Subcutaneous adipose tissue (tissue), 4 donors: ENCODE measurements around the gene ANKS1A. TPM values are rescaled to one million over a fixed set of nuclear protein-coding genes. Genes with fewer than 3 reads are reported as not detected.

Experiments
- total RNA-seq, 4 donors: library from RNA; depleted of rRNA; stranded (reverse); fragments of >200 nt; gene quantifications; one replicate each; pipeline ENCODE4 v1.1.0, GENCODE V29; 2016
- TF ChIP-seq, protein P1 (sequence below): fragments of 450-650 bp; IDR thresholded peaks from one replicate; pipeline ENCODE4 v1.5.1; 2016; ENCODE audit warnings: low read depth, mild to moderate bottlenecking, control low read depth, antibody characterized with exemption, moderate library complexity

Gene ANKS1A
- total RNA-seq, 4 donors from 2014 or later = 11.6 to 31.3 (median 19.2) TPM

DNA sequence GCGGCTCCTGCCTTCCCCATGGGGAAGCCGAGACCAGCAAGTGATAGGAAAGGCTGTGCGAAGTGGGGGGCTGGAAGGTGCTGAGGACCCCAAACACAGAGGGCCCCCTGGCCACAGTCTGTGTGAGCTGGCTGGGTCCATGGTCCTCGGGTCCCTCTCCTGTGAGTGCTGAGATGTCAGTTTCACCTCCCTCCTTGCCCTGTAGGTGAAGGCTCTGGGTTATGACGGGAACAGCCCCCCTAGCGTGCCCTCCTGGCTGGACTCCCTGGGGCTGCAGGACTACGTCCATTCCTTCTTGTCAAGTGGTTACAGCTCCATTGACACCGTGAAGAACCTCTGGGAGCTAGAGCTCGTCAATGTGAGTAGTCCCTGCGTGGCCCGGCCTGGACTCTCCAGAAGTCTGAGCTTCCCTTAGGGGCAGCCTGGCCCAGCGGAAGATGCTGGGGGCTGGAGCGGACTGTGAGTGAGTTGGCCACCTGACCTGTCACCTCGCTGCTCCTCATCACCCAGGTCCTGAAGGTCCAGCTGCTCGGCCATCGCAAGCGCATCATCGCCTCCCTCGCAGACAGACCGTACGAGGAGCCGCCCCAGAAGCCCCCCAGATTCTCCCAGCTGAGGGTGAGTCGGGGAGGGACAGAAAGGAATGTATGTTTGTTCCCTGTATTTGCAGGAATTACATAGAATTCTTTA, 190.4 kb downstream of the ANKS1A start:
- TF ChIP-seq, protein P1, sequence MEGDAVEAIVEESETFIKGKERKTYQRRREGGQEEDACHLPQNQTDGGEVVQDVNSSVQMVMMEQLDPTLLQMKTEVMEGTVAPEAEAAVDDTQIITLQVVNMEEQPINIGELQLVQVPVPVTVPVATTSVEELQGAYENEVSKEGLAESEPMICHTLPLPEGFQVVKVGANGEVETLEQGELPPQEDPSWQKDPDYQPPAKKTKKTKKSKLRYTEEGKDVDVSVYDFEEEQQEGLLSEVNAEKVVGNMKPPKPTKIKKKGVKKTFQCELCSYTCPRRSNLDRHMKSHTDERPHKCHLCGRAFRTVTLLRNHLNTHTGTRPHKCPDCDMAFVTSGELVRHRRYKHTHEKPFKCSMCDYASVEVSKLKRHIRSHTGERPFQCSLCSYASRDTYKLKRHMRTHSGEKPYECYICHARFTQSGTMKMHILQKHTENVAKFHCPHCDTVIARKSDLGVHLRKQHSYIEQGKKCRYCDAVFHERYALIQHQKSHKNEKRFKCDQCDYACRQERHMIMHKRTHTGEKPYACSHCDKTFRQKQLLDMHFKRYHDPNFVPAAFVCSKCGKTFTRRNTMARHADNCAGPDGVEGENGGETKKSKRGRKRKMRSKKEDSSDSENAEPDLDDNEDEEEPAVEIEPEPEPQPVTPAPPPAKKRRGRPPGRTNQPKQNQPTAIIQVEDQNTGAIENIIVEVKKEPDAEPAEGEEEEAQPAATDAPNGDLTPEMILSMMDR = no peak

DNA sequence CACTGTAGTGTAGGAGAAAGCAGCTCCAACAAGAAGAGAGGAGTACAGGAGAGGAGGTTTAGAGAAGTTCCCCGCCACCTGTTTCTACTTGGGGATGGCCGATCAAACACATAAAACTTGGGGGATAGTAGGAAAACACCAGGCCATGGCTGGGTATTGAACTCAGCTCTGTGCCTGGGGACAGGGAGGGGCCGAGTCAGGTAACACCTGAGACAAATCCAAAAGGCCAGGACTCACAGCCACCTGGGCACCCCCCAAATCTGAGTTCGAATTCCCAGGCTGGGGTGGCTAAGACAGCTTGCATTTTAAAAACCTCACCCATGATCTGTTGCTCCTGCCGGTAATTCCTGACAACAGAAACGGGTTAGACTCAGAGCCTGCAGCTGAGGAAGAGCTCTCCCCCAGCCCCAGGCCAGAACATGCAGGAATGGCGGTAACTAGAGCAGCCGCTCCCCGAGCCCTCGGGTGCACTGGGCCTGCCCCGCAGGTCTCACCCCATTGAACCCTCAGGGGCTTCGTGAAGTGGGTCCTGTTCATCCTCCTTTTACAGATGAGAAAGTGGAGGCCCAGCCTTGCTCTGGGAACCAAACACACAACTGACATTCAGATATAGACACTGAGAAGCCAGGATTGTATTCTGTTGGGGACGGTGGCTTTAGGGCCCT, 191.1 kb downstream of the ANKS1A start:
- TF ChIP-seq, protein P1 = no peak

DNA sequence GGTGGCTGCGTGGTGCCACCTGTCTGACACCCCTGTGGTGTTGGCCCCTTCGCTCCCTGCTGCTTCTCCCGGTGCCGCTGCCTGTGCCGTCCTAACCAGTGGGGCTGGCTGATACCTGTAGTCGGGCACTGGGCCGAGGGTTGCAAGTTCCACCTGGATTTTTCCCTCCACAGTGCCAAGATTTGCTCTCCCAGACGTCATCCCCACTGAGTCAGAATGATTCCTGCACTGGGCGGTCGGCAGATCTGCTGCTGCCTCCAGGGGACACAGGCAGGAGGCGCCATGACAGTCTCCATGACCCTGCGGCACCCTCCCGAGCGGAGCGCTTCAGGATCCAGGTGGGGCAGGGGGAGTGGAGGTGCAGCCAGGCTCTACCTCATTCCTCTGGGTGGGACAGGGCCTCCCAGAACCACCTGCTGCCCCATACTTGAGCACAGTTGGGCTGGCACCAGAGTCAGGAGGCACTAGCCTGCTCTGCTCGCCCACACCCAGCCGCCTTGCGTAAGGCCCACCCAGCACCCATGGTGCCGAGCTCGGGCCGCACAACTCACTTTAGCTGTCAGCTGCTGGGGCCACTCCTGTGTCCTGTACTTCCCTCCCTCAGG, 191.9 kb downstream of the ANKS1A start:
- TF ChIP-seq, protein P1 = no peak

DNA sequence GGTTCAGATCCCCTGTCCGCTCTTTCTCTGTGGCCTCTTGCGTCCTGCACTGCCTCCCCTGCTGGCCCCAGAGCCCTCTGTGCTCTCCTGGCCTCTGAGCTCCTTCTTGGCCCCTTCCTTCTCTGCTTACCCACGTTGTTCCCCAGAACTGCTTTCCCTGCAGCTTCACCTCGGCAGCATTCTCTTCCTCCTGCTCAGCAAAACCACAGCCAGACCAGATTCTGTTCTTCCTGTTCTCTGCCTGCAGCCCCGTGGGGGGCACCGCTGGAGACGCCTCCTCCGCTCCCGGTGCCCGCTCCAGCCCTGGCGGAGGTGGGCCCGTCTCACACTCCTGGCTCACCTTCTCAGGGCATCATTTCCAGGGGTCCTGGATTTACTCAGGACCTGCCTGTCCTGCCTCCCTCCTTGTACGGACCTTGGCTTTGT, 192.4 kb downstream of the ANKS1A start:
- TF ChIP-seq, protein P1 = no peak

DNA sequence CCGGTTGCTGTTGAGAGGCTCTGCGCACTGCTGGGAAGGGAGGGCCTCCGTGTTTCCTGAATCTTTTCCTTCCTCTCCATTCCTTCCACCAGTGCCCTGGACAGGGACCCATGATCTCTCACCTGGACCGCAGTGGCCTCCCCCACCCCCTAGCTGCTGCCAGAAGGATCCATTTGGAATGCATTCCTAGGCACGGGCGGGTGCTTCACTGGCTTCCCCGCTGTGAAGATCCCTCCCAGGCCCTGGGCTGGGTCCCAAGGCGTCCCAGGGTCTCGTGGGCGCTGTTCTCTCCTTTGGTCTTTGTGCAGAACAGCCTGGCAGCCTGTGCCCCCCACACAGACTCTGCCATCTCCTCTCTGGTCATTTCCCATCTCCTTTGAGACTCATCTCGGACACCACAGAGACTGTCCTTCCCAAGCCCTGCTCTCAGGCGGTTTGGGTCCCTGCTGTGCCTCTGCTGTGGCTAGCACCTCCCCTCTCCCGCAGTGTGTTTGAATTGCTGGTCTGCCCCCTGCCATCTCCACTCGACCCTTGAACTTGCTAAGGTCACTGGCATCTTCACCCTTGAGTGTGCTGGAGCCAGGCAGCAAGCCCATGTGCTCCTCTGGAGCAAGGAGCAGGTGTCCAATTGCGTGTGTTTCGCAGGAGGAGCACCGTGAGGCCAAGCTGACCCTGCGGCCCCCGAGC, 193.1 kb downstream of the ANKS1A start:
- TF ChIP-seq, protein P1 = no peak

DNA sequence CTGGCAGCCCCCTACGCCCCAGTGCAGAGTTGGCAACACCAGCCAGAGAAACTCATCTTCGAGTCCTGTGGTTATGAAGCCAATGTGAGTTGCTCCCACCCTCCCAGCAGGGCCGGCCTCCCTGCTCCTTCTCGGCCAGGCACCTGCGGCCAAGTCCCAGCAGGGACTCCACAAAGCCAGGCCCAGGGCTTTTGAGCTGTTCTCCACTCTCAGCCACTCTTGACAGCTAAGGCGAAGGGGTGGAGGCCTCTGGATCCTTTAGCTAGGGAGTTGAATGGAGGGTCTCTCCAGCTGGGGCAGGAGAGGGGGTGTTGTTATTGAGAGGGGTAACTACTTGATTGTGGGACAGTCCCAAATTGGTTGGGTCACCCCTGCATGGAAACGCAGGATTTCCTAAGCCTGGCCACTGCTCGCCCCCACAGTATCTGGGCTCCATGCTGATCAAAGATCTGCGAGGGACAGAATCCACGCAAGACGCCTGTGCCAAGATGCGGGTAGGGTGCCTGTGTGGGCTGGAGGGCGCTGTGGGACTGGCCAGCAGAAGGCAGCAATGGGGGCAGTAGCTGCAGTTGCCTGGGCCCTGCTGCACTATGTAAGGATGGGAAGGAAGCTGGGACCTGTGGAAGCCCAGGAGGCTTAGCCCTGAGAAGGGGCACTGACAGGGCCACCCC, 193.8 kb downstream of the ANKS1A start:
- TF ChIP-seq, protein P1 = no peak

DNA sequence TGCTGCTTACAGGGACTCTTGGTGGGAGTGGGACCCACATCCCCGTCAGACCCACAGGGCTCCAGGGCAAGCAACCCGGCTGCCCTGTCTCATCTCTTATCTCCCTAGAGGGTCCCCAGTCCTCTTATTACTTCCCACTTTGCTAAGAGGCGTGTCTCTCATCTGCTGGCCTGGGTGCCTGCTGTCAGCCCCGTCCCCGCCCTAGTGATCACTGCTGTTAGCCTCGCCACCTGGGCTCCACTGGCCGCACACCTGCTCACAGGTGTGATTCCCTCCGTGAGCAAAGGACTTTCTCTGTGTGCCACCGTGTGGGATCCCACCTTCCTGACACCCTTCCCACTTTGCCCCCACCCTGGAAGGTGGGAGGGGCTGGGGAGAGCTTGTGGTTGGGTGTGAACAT, 194.5 kb downstream of the ANKS1A start:
- TF ChIP-seq, protein P1 = no peak
